GM10847 (cell line): Measurements from ENCODE around the gene LTBP1.

Experiments
- POLR2A ChIP-seq: IDR thresholded peaks from 2 replicates; pipeline ENCODE4 v1.6.1; 2011; ENCODE audit not compliant: insufficient read length; ENCODE audit errors: extremely low read depth

The LTBP1 gene

GRCh38 chr2:33216508-33217182 is 269.9 kb downstream of the LTBP1 start:
- TF ChIP-seq POLR2A, result no peak

- no peak for TF ChIP-seq POLR2A
Observed at GRCh38 chr2:33217406-33217805, 270.7 kb downstream of the LTBP1 start.

- no peak for TF ChIP-seq POLR2A
Observed at GRCh38 chr2:33219114-33219513, 272.4 kb downstream of the LTBP1 start.

GRCh38 chr2:33219850-33220275 is 273.1 kb downstream of the LTBP1 start:
- no peak for TF ChIP-seq POLR2A

- no peak for TF ChIP-seq POLR2A
Observed at GRCh38 chr2:33220533-33220932, 273.8 kb downstream of the LTBP1 start.

GRCh38 chr2:33221046-33221784 is 274.5 kb downstream of the LTBP1 start:
- TF ChIP-seq POLR2A, result no peak

GRCh38 chr2:33222309-33222708 is 275.6 kb downstream of the LTBP1 start:
- TF ChIP-seq POLR2A, result no peak

- TF ChIP-seq POLR2A, result no peak
Observed at GRCh38 chr2:33223856-33224255, 277.1 kb downstream of the LTBP1 start.

- no peak for TF ChIP-seq POLR2A
Observed at GRCh38 chr2:33225350-33225749, 278.6 kb downstream of the LTBP1 start.

- TF ChIP-seq POLR2A, result no peak
Observed at GRCh38 chr2:33226546-33226945, 279.8 kb downstream of the LTBP1 start.

GRCh38 chr2:33229646-33230045 is 282.9 kb downstream of the LTBP1 start:
- no peak for TF ChIP-seq POLR2A

GRCh38 chr2:33230195-33230594 is 283.4 kb downstream of the LTBP1 start:
- no peak for TF ChIP-seq POLR2A

- TF ChIP-seq POLR2A, result no peak
Observed at GRCh38 chr2:33230842-33231241, 284.1 kb downstream of the LTBP1 start.

GRCh38 chr2:33236482-33237385 is 290.0 kb downstream of the LTBP1 start:
- TF ChIP-seq POLR2A, result no peak

- TF ChIP-seq POLR2A, result no peak
Observed at GRCh38 chr2:33238111-33238510, 291.4 kb downstream of the LTBP1 start.

- no peak for TF ChIP-seq POLR2A
Observed at GRCh38 chr2:33240178-33240577, 293.4 kb downstream of the LTBP1 start.
